ENCODE measurements around the gene ATP8A1.

Gene ATP8A1

GRCh38 chr4:42568610-42569207 is 88.2 kb downstream of the ATP8A1 start:
- DNase-seq (ENCODE audit: low read depth) = no peak

GRCh38 chr4:42566835-42567234 is 90.1 kb downstream of the ATP8A1 start:
- DNase-seq (ENCODE audit: low read depth) = no peak

- no peak for DNase-seq (ENCODE audit: low read depth)
Measured at GRCh38 chr4:42562016-42562415, 94.9 kb downstream of the ATP8A1 start.

GRCh38 chr4:42561031-42561430 is 95.9 kb downstream of the ATP8A1 start:
- no peak for DNase-seq (ENCODE audit: low read depth)

GRCh38 chr4:42560467-42560861 is 96.4 kb downstream of the ATP8A1 start:
- no peak for DNase-seq (ENCODE audit: low read depth)

GRCh38 chr4:42558156-42558555 is 98.7 kb downstream of the ATP8A1 start:
- no peak for DNase-seq (ENCODE audit: low read depth)

- DNase-seq (ENCODE audit: low read depth) = no peak
Measured at GRCh38 chr4:42555828-42556227, 101.1 kb downstream of the ATP8A1 start.

- no peak for DNase-seq (ENCODE audit: low read depth)
Measured at GRCh38 chr4:42554072-42554471, 102.8 kb downstream of the ATP8A1 start.

- DNase-seq (ENCODE audit: low read depth) = no peak
Measured at GRCh38 chr4:42549896-42550295, 107.0 kb downstream of the ATP8A1 start.

- DNase-seq (ENCODE audit: low read depth) = no peak
Measured at GRCh38 chr4:42547805-42548204, 109.1 kb downstream of the ATP8A1 start.

GRCh38 chr4:42543762-42544161 is 113.1 kb downstream of the ATP8A1 start:
- DNase-seq (ENCODE audit: low read depth) = no peak

- DNase-seq (ENCODE audit: low read depth) = no peak
Measured at GRCh38 chr4:42543126-42543525, 113.8 kb downstream of the ATP8A1 start.

- no peak for DNase-seq (ENCODE audit: low read depth)
Measured at GRCh38 chr4:42541647-42542046, 115.3 kb downstream of the ATP8A1 start.

GRCh38 chr4:42533042-42533441 is 123.9 kb downstream of the ATP8A1 start:
- DNase-seq (ENCODE audit: low read depth) = no peak

GRCh38 chr4:42531341-42532030 is 125.4 kb downstream of the ATP8A1 start:
- no peak for DNase-seq (ENCODE audit: low read depth)

- DNase-seq (ENCODE audit: low read depth) = no peak
Measured at GRCh38 chr4:42523066-42523718, 133.7 kb downstream of the ATP8A1 start.

GRCh38 chr4:42519803-42520417 is 137.0 kb downstream of the ATP8A1 start:
- DNase-seq (ENCODE audit: low read depth) = no peak

GRCh38 chr4:42515156-42515884 is 141.6 kb downstream of the ATP8A1 start:
- DNase-seq (ENCODE audit: low read depth) = no peak

GRCh38 chr4:42513748-42514492 is 143.0 kb downstream of the ATP8A1 start:
- no peak for DNase-seq (ENCODE audit: low read depth)

- no peak for DNase-seq (ENCODE audit: low read depth)
Measured at GRCh38 chr4:42512226-42512625, 144.7 kb downstream of the ATP8A1 start.

- no peak for DNase-seq (ENCODE audit: low read depth)
Measured at GRCh38 chr4:42510225-42510624, 146.7 kb downstream of the ATP8A1 start.
